Endothelial cell of umbilical vein (primary cell): ENCODE data around the gene DCLK1. TPM values are rescaled to one million over a fixed set of nuclear protein-coding genes. Genes with fewer than 3 reads are reported as not detected.

Experiments used
- BruUV-seq: library from RNA; stranded (reverse); fragments of 400-500 nt; replicated peaks from 2 replicates; lab custom pipeline; 2021; lab: Mats Ljungman, UMichigan
- CTCF ChIA-PET: fragments of 300-600, 350-600 bp; sonication (Branson Sonifier 250); formaldehyde crosslinking; loops from one replicate; lab custom pipeline; 2021; ENCODE audit warnings: antibody characterized with exemption, inconsistent platforms; lab: Charles Lee
- POLR2A ChIA-PET: fragments of 300-600, 350-600 bp; sonication (Branson Sonifier 250); formaldehyde crosslinking; loops from one replicate; lab custom pipeline; 2021; ENCODE audit warnings: antibody characterized with exemption, inconsistent platforms; lab: Charles Lee
- DNase-seq: peaks from one replicate; pipeline ENCODE4 v3.0.0-alpha.2; 2011; ENCODE audit warnings: low read depth, low spot score
- FAIRE-seq: peaks from 2 replicates; lab custom pipeline; 2011; peaks lifted over from hg19 to GRCh38; lab: Jason Lieb, UNC
- H2AFZ ChIP-seq: 2 replicates; pipeline ENCODE4 v1.6.0; 2012; ENCODE audit warnings: low read depth, low read length, control low read depth, inconsistent platforms
- H3K27ac ChIP-seq: 2 replicates; pipeline ENCODE4 v1.5.1; 2011; ENCODE audit warnings: low read depth, mild to moderate bottlenecking, control low read depth, low read length, moderate library complexity; ENCODE audit not compliant: insufficient read depth
- H3K27me3 ChIP-seq, 2 experiments: 2 replicates each; pipeline versions ENCODE4 v1.6.0 to v1.6.1; 2011; ENCODE audit warnings: low read length in 2 of 2, mixed read lengths in 1 of 2; ENCODE audit not compliant: control insufficient read depth in 2 of 2, insufficient read depth in 2 of 2
- H3K36me3 ChIP-seq, 2 experiments: 2 replicates in 1 of 2; 3 replicates in 1 of 2; pipeline ENCODE4 v1.5.1; 2011; ENCODE audit warnings: low read length in 2 of 2, mild to moderate bottlenecking in 1 of 2, moderate library complexity in 1 of 2; ENCODE audit not compliant: control insufficient read depth in 2 of 2, insufficient read depth in 2 of 2; ENCODE audit errors: extremely low read depth in 1 of 2
- H3K4me1 ChIP-seq: 3 replicates; pipeline ENCODE4 v1.5.1; 2011; ENCODE audit warnings: mild to moderate bottlenecking, low read length; ENCODE audit not compliant: control insufficient read depth, insufficient read depth; ENCODE audit errors: extremely low read depth
- H3K4me2 ChIP-seq: 2 replicates; pipeline ENCODE4 v1.6.1; 2011; ENCODE audit warnings: low read length, control low read depth, mixed read lengths; ENCODE audit not compliant: insufficient read depth
- H3K4me3 ChIP-seq, 3 experiments: fragments of 200-600 bp in 1 of 3; sonication (generic), shearing (Covaris generic) in 1 of 3; replicated peaks in 1 of 3; 2 replicates each; pipeline ENCODE4 v1.5.1; 2011 to 2016; ENCODE audit warnings: control low read depth in 3 of 3, low read length in 3 of 3, mild to moderate bottlenecking in 2 of 3, inconsistent platforms in 1 of 3, low read depth in 1 of 3, moderate library complexity in 1 of 3; ENCODE audit not compliant: insufficient read depth in 1 of 3
- H3K79me2 ChIP-seq: 2 replicates; pipeline ENCODE4 v1.6.0; 2012; ENCODE audit warnings: low read length, inconsistent platforms; ENCODE audit not compliant: control insufficient read depth, insufficient read depth
- H3K9ac ChIP-seq: replicated peaks from 2 replicates; pipeline ENCODE3; 2011; ENCODE audit warnings: low read length, control low read depth; ENCODE audit not compliant: insufficient read depth; ENCODE audit errors: extremely low read depth
- H3K9me1 ChIP-seq: replicated peaks from 3 replicates; pipeline ENCODE4 v1.6.0; 2011; ENCODE audit warnings: mild to moderate bottlenecking, low read length; ENCODE audit not compliant: control insufficient read depth, insufficient read depth; ENCODE audit errors: extremely low read depth
- H3K9me3 ChIP-seq: replicated peaks from 2 replicates; pipeline ENCODE4 v1.5.1; 2012; ENCODE audit warnings: low read length, inconsistent platforms; ENCODE audit not compliant: control insufficient read depth, insufficient read depth
- H4K20me1 ChIP-seq: replicated peaks from 2 replicates; pipeline ENCODE3; 2011; ENCODE audit warnings: mild to moderate bottlenecking, low read length; ENCODE audit not compliant: control insufficient read depth, insufficient read depth; ENCODE audit errors: extremely low read depth
- EZH2 ChIP-seq: IDR thresholded peaks from 2 replicates; pipeline ENCODE4 v1.6.1; 2012; ENCODE audit warnings: borderline replicate concordance, low read depth, mild to moderate bottlenecking, moderate library complexity, low read length, inconsistent platforms; ENCODE audit not compliant: severe bottlenecking
- FOS ChIP-seq: IDR thresholded peaks from 2 replicates; pipeline ENCODE4 v1.6.1; 2011; ENCODE audit warnings: mild to moderate bottlenecking, low read length, moderate library complexity, borderline replicate concordance; ENCODE audit not compliant: insufficient read depth
- GATA2 ChIP-seq: IDR thresholded peaks from 2 replicates; pipeline ENCODE4 v1.7.0; 2011; ENCODE audit warnings: low read depth, mild to moderate bottlenecking, moderate library complexity, mixed read lengths, low read length; ENCODE audit not compliant: insufficient read length, insufficient read depth
- JUN ChIP-seq: IDR thresholded peaks from 2 replicates; pipeline ENCODE4 v1.6.1; 2011; ENCODE audit warnings: borderline replicate concordance, low read depth; ENCODE audit not compliant: insufficient read length, insufficient read depth
- MYC ChIP-seq: IDR thresholded peaks from one replicate; pipeline ENCODE4 v1.6.1; 2011; ENCODE audit warnings: mild to moderate bottlenecking, low read depth, low read length
- POLR2A ChIP-seq: IDR thresholded peaks from 2 replicates; pipeline ENCODE4 v1.6.1; 2012; ENCODE audit warnings: low read depth, mild to moderate bottlenecking, control low read depth, low read length
- POLR2AphosphoS5 ChIP-seq: IDR thresholded peaks from 2 replicates; pipeline ENCODE4 v1.6.1; 2012; ENCODE audit warnings: low read depth, mild to moderate bottlenecking, control low read depth, low read length, moderate library complexity; ENCODE audit not compliant: insufficient read depth
- dilution Hi-C: fragments of 300-500 bp; cut with MboI; formaldehyde crosslinking; loops from one replicate; pipeline ENCODE4 v1.15.0; 2019; ENCODE audit warnings: low sequenced_read_pairs; ENCODE audit not compliant: extremely low pct_ligation_motif_present
- intact Hi-C: fragments of 100-400 bp; cut with micrococcal nuclease; formaldehyde crosslinking; loops from one replicate; pipeline ENCODE4 v1.10.0; 2022
- polyA plus RNA-seq, 4 experiments: library from polyadenylated mRNA; depleted of rRNA in 3 of 4; stranded (reverse) in 3 of 4; unstranded in 1 of 4; fragments of >200 nt; gene quantifications; 2 replicates each; pipeline versions ENCODE4 v1.2.1 to v1.2.3, GENCODE V29; 2011 to 2012; ENCODE audit warnings: missing spikeins in 1 of 4
- total RNA-seq: library from RNA; stranded (reverse); gene quantifications from 2 replicates; pipeline ENCODE4 v1.2.3, GENCODE V29; 2021
- TF ChIP-seq, protein P1 (sequence below): IDR thresholded peaks from 2 replicates; pipeline ENCODE4 v1.6.1; 2011; ENCODE audit not compliant: insufficient read depth, insufficient read length
- TF ChIP-seq, protein P2 (sequence below), 2 donors: IDR thresholded peaks; 1 replicate in 1 of 2; 2 replicates in 1 of 2; pipeline ENCODE4 v1.5.1; 2011; ENCODE audit warnings: low read length in 2 of 2, mild to moderate bottlenecking in 2 of 2, moderate library complexity in 2 of 2, control low read depth in 1 of 2, inconsistent platforms in 1 of 2, low read depth in 1 of 2; ENCODE audit not compliant: insufficient read depth in 1 of 2; ENCODE audit errors: extremely low read depth in 1 of 2

DCLK1 gene
- total and polyA plus RNA-seq, 2 donors (not counting 3 experiments of a cell fraction or from before 2014, with no cell fraction given) = 0.28 to 3.9 TPM

- H3K79me2 ChIP-seq = no peaks in the 10 kb centered on the region
- H3K4me3 ChIP-seq = no peak overlapping the region
- TF ChIP-seq, protein P1, sequence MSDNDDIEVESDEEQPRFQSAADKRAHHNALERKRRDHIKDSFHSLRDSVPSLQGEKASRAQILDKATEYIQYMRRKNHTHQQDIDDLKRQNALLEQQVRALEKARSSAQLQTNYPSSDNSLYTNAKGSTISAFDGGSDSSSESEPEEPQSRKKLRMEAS = no peak
- TF ChIP-seq POLR2A (no peak), GATA2 (no peak), POLR2AphosphoS5 (no peak), JUN (no peak), EZH2 (no peak), FOS (no peak), MYC (no peak)
- TF ChIP-seq, protein P2, sequence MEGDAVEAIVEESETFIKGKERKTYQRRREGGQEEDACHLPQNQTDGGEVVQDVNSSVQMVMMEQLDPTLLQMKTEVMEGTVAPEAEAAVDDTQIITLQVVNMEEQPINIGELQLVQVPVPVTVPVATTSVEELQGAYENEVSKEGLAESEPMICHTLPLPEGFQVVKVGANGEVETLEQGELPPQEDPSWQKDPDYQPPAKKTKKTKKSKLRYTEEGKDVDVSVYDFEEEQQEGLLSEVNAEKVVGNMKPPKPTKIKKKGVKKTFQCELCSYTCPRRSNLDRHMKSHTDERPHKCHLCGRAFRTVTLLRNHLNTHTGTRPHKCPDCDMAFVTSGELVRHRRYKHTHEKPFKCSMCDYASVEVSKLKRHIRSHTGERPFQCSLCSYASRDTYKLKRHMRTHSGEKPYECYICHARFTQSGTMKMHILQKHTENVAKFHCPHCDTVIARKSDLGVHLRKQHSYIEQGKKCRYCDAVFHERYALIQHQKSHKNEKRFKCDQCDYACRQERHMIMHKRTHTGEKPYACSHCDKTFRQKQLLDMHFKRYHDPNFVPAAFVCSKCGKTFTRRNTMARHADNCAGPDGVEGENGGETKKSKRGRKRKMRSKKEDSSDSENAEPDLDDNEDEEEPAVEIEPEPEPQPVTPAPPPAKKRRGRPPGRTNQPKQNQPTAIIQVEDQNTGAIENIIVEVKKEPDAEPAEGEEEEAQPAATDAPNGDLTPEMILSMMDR (IDR thresholded peaks at IDR 0.05; ENCODE audit: extremely low read depth in 1 of 2, insufficient read depth in 1 of 2, low read depth in 1 of 2, low read length in 2 of 2) = no peak
- FAIRE-seq = no peak
- no peak overlapping the region for H2AFZ ChIP-seq
- DNase-seq = no peak
- H3K27me3 ChIP-seq = peaks cover 14% of the 10 kb centered on the region in 2 experiments
- no TSS peak for BruUV-seq
- ChIA-PET POLR2A (no interaction called here), CTCF (no interaction called here)
- H3K9ac ChIP-seq = no peak overlapping the region
- dilution Hi-C loops (no loop called here), intact Hi-C loops (no loop called here)
- no peaks in the 10 kb centered on the region for H3K9me3 ChIP-seq
- no peaks in the 10 kb centered on the region for H3K9me1 ChIP-seq
- H3K4me1 ChIP-seq = peaks cover 3% of the 10 kb centered on the region
- H3K4me2 ChIP-seq = no peak overlapping the region
- no peak overlapping the region for H3K27ac ChIP-seq
- H3K36me3 ChIP-seq = no peaks in the 10 kb centered on the region
- no peaks in the 10 kb centered on the region for H4K20me1 ChIP-seq
Observed at GRCh38 chr13:36126491-36126890, 4.7 kb downstream of the DCLK1 start.
